Prostate gland (tissue), 2 donors: Measurements from ENCODE around the gene SERPINE2. TPM values are rescaled to one million over a fixed set of nuclear protein-coding genes. Genes with fewer than 3 reads are reported as not detected.

ENCODE experiments used
- DNase-seq: peaks from one replicate; pipeline ENCODE4 v3.0.0-alpha.2; 2019; ENCODE audit warnings: low spot score
- H3K27ac ChIP-seq, 2 donors: fragments of 200-600 bp; sonication (generic); 2 replicates each; pipeline ENCODE4 v1.5.1; 2017 to 2019
- H3K27me3 ChIP-seq: fragments of 200-600 bp; sonication (generic); replicated peaks from 2 replicates; pipeline ENCODE4 v1.5.1; 2019; ENCODE audit not compliant: insufficient read depth
- H3K36me3 ChIP-seq, 2 donors: fragments of 200-600 bp; sonication (generic); 1 replicate in 1 of 2; 2 replicates in 1 of 2; pipeline versions ENCODE4 v1.5.1 to v1.8.1; 2017 to 2019
- H3K4me1 ChIP-seq: fragments of 200-600 bp; sonication (generic); replicated peaks from 2 replicates; pipeline ENCODE4 v1.5.1; 2019
- H3K4me3 ChIP-seq, 2 donors: fragments of 200-600 bp; sonication (generic); 2 replicates each; pipeline ENCODE4 v1.5.1; 2017 to 2019
- H3K9me3 ChIP-seq: fragments of 200-600 bp; sonication (generic); 2 replicates; pipeline ENCODE4 v1.5.1; 2017
- POLR2A ChIP-seq: fragments of 450-650 bp; IDR thresholded peaks from one replicate; pipeline ENCODE4 v1.6.1; 2016; ENCODE audit warnings: antibody characterized with exemption, mild to moderate bottlenecking
- POLR2AphosphoS5 ChIP-seq: sonication (generic); formaldehyde crosslinking; IDR thresholded peaks from one replicate; pipeline ENCODE4 v1.6.1; 2017; ENCODE audit warnings: antibody characterized with exemption
- WGBS: methylation state at CpG from one replicate; pipeline ENCODE4 v1.1.5; 2018; 5-methylcytosine and 5-hydroxymethylcytosine counted together
- intact Hi-C: fragments of 100-400 bp; cut with DNase I; formaldehyde crosslinking; loops from one replicate; pipeline ENCODE4 v1.14.2; 2022
- total RNA-seq, 2 donors: library from RNA; depleted of rRNA; stranded (reverse); fragments of >200 nt; gene quantifications; one replicate each; pipeline ENCODE4 v1.1.0, GENCODE V29; 2016
- TF ChIP-seq, protein P1 (sequence below), 4 experiments: fragments of 200-600 bp in 2 of 4; fragments of 450-650 bp in 2 of 4; sonication (generic) in 2 of 4; IDR thresholded peaks; 1 replicate in 3 of 4; 2 replicates in 1 of 4; pipeline ENCODE4 v1.5.1; 2016 to 2019; ENCODE audit warnings: antibody characterized with exemption in 4 of 4, mild to moderate bottlenecking in 2 of 4, moderate library complexity in 2 of 4

Gene SERPINE2
- total RNA-seq, 2 donors from 2014 or later, result 2.4 to 158 TPM

DNA sequence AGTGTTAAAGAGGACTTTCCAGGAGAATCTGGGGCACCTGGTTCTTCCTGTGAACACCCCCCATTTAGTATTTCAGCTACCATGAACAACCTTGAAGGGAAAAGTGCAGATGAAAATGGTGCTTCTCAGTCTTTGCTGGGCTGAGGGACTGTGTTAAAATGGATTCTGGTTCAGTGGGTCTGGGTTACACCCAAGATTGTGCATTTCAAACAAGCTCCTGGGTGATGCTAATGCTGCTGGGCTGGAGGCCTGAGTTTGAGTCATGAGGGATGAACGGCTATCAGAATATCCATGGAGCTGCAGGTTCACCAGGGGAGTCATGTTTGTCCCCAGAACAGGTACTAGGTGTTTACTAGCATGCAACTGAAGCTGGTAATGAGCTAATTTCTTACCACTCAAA lies 57.8 kb downstream of the SERPINE2 start:
- Histone ChIP-seq H3K9me3 (no peaks in the 10 kb centered on the region), H3K4me3 (no peak overlapping the region), H3K36me3 (no peaks in the 10 kb centered on the region), H3K27ac (no peak overlapping the region), H3K27me3 (no peaks in the 10 kb centered on the region), H3K4me1 (no peaks in the 10 kb centered on the region)
- WGBS, result 64% methylated on average over 1 of the region's 1 CpG
- intact Hi-C loops, result no loop called here
- DNase-seq, result no peak
- TF ChIP-seq, protein P1, sequence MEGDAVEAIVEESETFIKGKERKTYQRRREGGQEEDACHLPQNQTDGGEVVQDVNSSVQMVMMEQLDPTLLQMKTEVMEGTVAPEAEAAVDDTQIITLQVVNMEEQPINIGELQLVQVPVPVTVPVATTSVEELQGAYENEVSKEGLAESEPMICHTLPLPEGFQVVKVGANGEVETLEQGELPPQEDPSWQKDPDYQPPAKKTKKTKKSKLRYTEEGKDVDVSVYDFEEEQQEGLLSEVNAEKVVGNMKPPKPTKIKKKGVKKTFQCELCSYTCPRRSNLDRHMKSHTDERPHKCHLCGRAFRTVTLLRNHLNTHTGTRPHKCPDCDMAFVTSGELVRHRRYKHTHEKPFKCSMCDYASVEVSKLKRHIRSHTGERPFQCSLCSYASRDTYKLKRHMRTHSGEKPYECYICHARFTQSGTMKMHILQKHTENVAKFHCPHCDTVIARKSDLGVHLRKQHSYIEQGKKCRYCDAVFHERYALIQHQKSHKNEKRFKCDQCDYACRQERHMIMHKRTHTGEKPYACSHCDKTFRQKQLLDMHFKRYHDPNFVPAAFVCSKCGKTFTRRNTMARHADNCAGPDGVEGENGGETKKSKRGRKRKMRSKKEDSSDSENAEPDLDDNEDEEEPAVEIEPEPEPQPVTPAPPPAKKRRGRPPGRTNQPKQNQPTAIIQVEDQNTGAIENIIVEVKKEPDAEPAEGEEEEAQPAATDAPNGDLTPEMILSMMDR (IDR thresholded peaks at IDR 0.05), result no peak
- TF ChIP-seq POLR2A (no peak), POLR2AphosphoS5 (no peak)

DNA sequence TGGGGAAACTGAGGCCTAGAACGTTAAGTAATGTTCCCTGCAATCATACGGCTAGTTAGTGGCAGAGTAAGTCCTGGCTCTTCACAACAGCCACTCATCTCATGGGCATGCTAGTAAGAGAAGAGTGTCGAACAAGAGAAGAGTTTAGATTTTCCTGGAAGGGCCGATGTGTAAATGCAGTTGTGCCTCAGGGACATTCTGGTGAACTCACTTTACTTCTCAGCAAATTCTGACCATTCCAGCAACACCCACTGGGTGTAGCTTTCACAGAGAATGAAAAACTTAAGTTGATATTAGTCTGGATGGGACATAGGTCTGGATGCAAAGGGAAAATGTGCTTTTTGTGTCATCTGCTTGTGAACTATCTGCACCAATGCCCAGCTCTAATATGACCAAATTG lies 58.3 kb downstream of the SERPINE2 start:
- no peak overlapping the region for H3K4me3 ChIP-seq
- DNase-seq, result no peak
- no peak for TF ChIP-seq POLR2A
- WGBS, result 97% methylated on average over 4 of the region's 4 CpGs
- no peaks in the 10 kb centered on the region for H3K36me3 ChIP-seq
- intact Hi-C loops, result no loop called here
- no peaks in the 10 kb centered on the region for H3K27me3 ChIP-seq
- H3K27ac ChIP-seq, result no peak overlapping the region
- no peaks in the 10 kb centered on the region for H3K9me3 ChIP-seq
- no peaks in the 10 kb centered on the region for H3K4me1 ChIP-seq

DNA sequence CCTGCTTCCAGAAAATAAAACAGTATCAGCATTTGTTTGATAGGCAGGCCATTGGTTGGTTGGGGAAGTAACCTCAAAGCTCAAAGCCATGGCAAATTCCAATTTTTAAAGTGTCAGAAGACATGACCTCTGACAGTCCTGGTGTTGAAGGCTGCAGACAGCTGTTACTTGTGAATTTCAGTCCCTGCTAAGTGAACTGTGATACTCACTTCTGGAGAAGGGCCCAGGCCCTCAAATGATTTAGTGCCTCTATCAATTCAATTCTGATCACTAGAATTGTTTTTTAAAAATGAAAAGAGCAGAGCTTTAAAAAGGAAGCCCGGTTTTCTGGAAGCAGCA lies 58.7 kb downstream of the SERPINE2 start:
- 97% methylated on average over 1 of the region's 1 CpG for WGBS

DNA sequence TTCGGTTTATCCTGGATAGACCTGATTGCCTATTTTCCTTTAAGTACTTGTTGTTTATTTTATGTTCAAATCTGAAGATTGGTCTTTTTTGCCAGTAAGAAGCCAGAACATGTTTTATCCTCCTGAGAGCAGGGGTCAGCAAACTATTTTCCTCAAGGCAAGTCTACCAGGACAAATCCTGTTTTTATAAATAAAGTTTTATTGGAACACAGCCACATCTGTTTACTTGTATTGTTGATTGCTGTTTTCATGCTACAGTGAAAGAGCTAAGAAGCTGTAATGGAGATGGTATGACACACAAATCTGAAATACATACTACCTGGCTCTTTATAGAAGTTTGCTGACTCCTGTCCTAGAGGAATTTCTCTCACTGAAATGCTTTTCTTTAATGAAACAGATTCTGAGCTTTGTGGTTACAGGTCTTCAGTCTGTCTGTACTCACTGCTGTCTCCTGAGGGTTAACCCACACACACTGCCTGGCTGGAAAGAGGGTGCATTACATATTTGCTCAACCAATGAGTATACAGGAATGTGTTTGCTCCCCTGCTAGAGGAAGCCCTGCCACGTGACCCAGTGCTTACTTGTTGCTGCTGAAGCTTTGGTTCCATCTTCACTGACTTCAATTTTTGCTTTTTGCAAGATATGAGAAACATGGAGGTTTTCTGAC lies 59.2 kb downstream of the SERPINE2 start:
- H3K36me3 ChIP-seq, result no peaks in the 10 kb centered on the region
- H3K27me3 ChIP-seq, result no peaks in the 10 kb centered on the region
- no peaks in the 10 kb centered on the region for H3K4me1 ChIP-seq
- DNase-seq, result no peak
- no peaks in the 10 kb centered on the region for H3K9me3 ChIP-seq
- no peak for TF ChIP-seq POLR2AphosphoS5
- TF ChIP-seq, protein P1 (IDR thresholded peaks at IDR 0.05), result no peak
- 81% methylated on average over 2 of the region's 2 CpGs for WGBS
- H3K27ac ChIP-seq, result no peak overlapping the region
- intact Hi-C loops, result no loop called here
- H3K4me3 ChIP-seq, result no peak overlapping the region

More for the DNA sequence above, 58.7 kb downstream of the SERPINE2 start:
- H3K27ac ChIP-seq, result no peak overlapping the region
- H3K27me3 ChIP-seq, result no peaks in the 10 kb centered on the region
- TF ChIP-seq, protein P1 (IDR thresholded peaks at IDR 0.05), result no peak
- TF ChIP-seq POLR2AphosphoS5 (no peak), POLR2A (no peak)
- no peaks in the 10 kb centered on the region for H3K36me3 ChIP-seq
- no peak for DNase-seq
- intact Hi-C loops, result no loop called here
- no peaks in the 10 kb centered on the region for H3K9me3 ChIP-seq
- H3K4me1 ChIP-seq, result no peaks in the 10 kb centered on the region
- H3K4me3 ChIP-seq, result no peak overlapping the region

DNA sequence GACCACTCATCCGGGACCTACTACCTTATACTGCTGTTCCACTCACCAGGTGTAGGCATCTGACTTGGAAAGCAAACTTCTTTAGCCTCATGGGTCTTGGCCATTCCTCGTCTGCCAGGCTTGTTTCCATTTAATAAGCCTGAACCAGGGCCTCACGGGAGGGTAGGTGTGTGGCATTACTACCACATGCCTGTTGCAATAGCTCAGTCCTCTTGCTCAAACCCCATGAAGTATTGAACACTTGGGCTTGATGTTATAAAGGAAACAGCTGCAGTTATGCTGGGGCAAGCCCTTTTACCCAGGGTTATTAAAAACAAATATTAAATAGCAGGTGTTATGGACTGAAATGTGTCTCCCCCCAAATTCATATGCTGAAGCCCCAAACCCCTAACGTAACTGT lies 60.6 kb downstream of the SERPINE2 start:
- Histone ChIP-seq H3K36me3 (no peaks in the 10 kb centered on the region), H3K27ac (no peak overlapping the region), H3K4me1 (no peaks in the 10 kb centered on the region), H3K4me3 (no peak overlapping the region), H3K9me3 (no peaks in the 10 kb centered on the region), H3K27me3 (no peaks in the 10 kb centered on the region)
- intact Hi-C loops, result no loop called here
- 88% methylated on average over 4 of the region's 4 CpGs for WGBS
- no peak for TF ChIP-seq POLR2AphosphoS5
- TF ChIP-seq, protein P1 (IDR thresholded peaks at IDR 0.05), result no peak
- no peak for TF ChIP-seq POLR2A
- no peak for DNase-seq
